IgD-negative memory B cell (primary cell): ENCODE results near the gene KLF4. TPM values are rescaled to one million over a fixed set of nuclear protein-coding genes. Genes with fewer than 3 reads are reported as not detected.

ENCODE experiments used
- H3K27ac Mint-ChIP-seq, 3 donors: one replicate each; pipeline ENCODE4 v1.8.0; 2020 to 2022; ENCODE audit warnings: mild to moderate bottlenecking in 3 of 3, mixed read lengths in 3 of 3, moderate library complexity in 1 of 3
- H3K27me3 Mint-ChIP-seq: one replicate; pipeline ENCODE4 v1.8.0; 2021; ENCODE audit warnings: mixed read lengths
- H3K36me3 Mint-ChIP-seq: one replicate; pipeline ENCODE4 v1.8.0; 2020; ENCODE audit warnings: mild to moderate bottlenecking, mixed read lengths
- H3K4me1 Mint-ChIP-seq, 3 donors: one replicate each; pipeline ENCODE4 v1.8.0; 2020 to 2022; ENCODE audit warnings: mixed read lengths in 3 of 3, mild to moderate bottlenecking in 1 of 3
- H3K4me3 Mint-ChIP-seq, 4 donors: one replicate each; pipeline ENCODE4 v1.8.0; 2020 to 2022; ENCODE audit warnings: mild to moderate bottlenecking in 4 of 4, mixed read lengths in 4 of 4, moderate library complexity in 3 of 4
- H3K9me3 Mint-ChIP-seq, 3 donors: one replicate each; pipeline ENCODE4 v1.8.0; 2020 to 2021; ENCODE audit warnings: mixed read lengths in 3 of 3, mild to moderate bottlenecking in 1 of 3
- polyA plus RNA-seq: library from polyadenylated mRNA; unstranded; fragments of 300-500 nt; fragmentation: Illumina TruSeq; gene quantifications from one replicate; pipeline ENCODE4 v1.2.3, GENCODE V29; 2021

Gene KLF4
- polyA plus RNA-seq, 1 donor from 2014 or later, result 0.13 TPM

- Mint-ChIP-seq H3K9me3 (peaks cover 0 to 2% (median 0%) of the 10 kb centered on the region in 3 donors), H3K36me3 (no peaks in the 10 kb centered on the region), H3K27me3 (peaks cover 10% of the 10 kb centered on the region), H3K4me1 (no peaks in the 10 kb centered on the region), H3K27ac (no peak overlapping the region), H3K4me3 (no peak overlapping the region)
These were observed 10.8 kb downstream of the KLF4 start for GRCh38 chr9:107478805-107479204.

- Mint-ChIP-seq H3K27me3 (peaks cover 9% of the 10 kb centered on the region), H3K4me1 (no peaks in the 10 kb centered on the region), H3K36me3 (no peaks in the 10 kb centered on the region), H3K9me3 (peaks cover 0 to 2% (median 0%) of the 10 kb centered on the region in 3 donors), H3K4me3 (no peak overlapping the region), H3K27ac (no peak overlapping the region)
These were observed 15.4 kb downstream of the KLF4 start for GRCh38 chr9:107474124-107474523.

- Mint-ChIP-seq H3K4me1 (no peaks in the 10 kb centered on the region), H3K36me3 (no peaks in the 10 kb centered on the region), H3K27me3 (peaks cover 3% of the 10 kb centered on the region), H3K27ac (no peak overlapping the region), H3K4me3 (no peak overlapping the region), H3K9me3 (peaks cover 0 to 2% (median 0%) of the 10 kb centered on the region in 3 donors)
These were observed 16.8 kb downstream of the KLF4 start for GRCh38 chr9:107472581-107473340.

GRCh38 chr9:107471552-107471951, 18.0 kb downstream of the KLF4 start:
- Mint-ChIP-seq H3K36me3 (no peaks in the 10 kb centered on the region), H3K4me3 (no peak overlapping the region), H3K27ac (no peak overlapping the region), H3K4me1 (no peaks in the 10 kb centered on the region), H3K9me3 (peaks cover 0 to 2% (median 0%) of the 10 kb centered on the region in 3 donors), H3K27me3 (peaks cover 11% of the 10 kb centered on the region)

GRCh38 chr9:107467416-107467815, 22.2 kb downstream of the KLF4 start:
- Mint-ChIP-seq H3K27ac (no peak overlapping the region), H3K27me3 (peaks cover 31% of the 10 kb centered on the region), H3K4me1 (peaks cover 0 to 5% (median 3%) of the 10 kb centered on the region in 3 donors), H3K9me3 (no peaks in the 10 kb centered on the region), H3K36me3 (no peaks in the 10 kb centered on the region), H3K4me3 (no peak overlapping the region)

GRCh38 chr9:107466826-107467225, 22.7 kb downstream of the KLF4 start:
- peak overlapping the region in 1 of 4 donors; percentile 28 for H3K4me3 Mint-ChIP-seq
- H3K4me1 Mint-ChIP-seq, result peaks cover 0 to 5% (median 3%) of the 10 kb centered on the region in 3 donors
- no peak overlapping the region for H3K27ac Mint-ChIP-seq
- no peaks in the 10 kb centered on the region for H3K36me3 Mint-ChIP-seq
- peaks cover 31% of the 10 kb centered on the region for H3K27me3 Mint-ChIP-seq
- H3K9me3 Mint-ChIP-seq, result no peaks in the 10 kb centered on the region

- Mint-ChIP-seq H3K27me3 (peaks cover 31% of the 10 kb centered on the region), H3K27ac (no peak overlapping the region), H3K9me3 (no peaks in the 10 kb centered on the region), H3K4me1 (peaks cover 0 to 5% (median 3%) of the 10 kb centered on the region in 3 donors), H3K36me3 (no peaks in the 10 kb centered on the region), H3K4me3 (peak overlapping the region in 3 of 4 donors; percentile 74 to 84 (median 74))
These were observed 23.8 kb downstream of the KLF4 start for GRCh38 chr9:107465467-107466451.

GRCh38 chr9:107464516-107464915, 25.1 kb downstream of the KLF4 start:
- Mint-ChIP-seq H3K27ac (no peak overlapping the region), H3K4me3 (peak overlapping the region in 2 of 4 donors; percentile 3 to 83), H3K9me3 (no peaks in the 10 kb centered on the region), H3K4me1 (peaks cover 0 to 5% (median 3%) of the 10 kb centered on the region in 3 donors), H3K27me3 (peaks cover 33% of the 10 kb centered on the region), H3K36me3 (no peaks in the 10 kb centered on the region)

- Mint-ChIP-seq H3K27ac (no peak overlapping the region), H3K4me3 (no peak overlapping the region), H3K27me3 (peaks cover 33% of the 10 kb centered on the region), H3K9me3 (no peaks in the 10 kb centered on the region), H3K4me1 (peaks cover 0 to 5% (median 3%) of the 10 kb centered on the region in 3 donors), H3K36me3 (no peaks in the 10 kb centered on the region)
These were observed 26.9 kb downstream of the KLF4 start for GRCh38 chr9:107462691-107463090.

- Mint-ChIP-seq H3K27me3 (peaks cover 18% of the 10 kb centered on the region), H3K4me1 (peaks cover 0 to 4% (median 2%) of the 10 kb centered on the region in 3 donors), H3K36me3 (no peaks in the 10 kb centered on the region), H3K27ac (no peak overlapping the region), H3K4me3 (no peak overlapping the region), H3K9me3 (no peaks in the 10 kb centered on the region)
These were observed 29.2 kb downstream of the KLF4 start for GRCh38 chr9:107460153-107461023.

GRCh38 chr9:107455425-107456135, 34.0 kb downstream of the KLF4 start:
- Mint-ChIP-seq H3K27ac (no peak overlapping the region), H3K4me1 (no peaks in the 10 kb centered on the region), H3K36me3 (no peaks in the 10 kb centered on the region), H3K4me3 (no peak overlapping the region), H3K27me3 (peaks cover 6% of the 10 kb centered on the region), H3K9me3 (no peaks in the 10 kb centered on the region)

GRCh38 chr9:107453479-107453878, 36.1 kb downstream of the KLF4 start:
- Mint-ChIP-seq H3K4me3 (no peak overlapping the region), H3K9me3 (no peaks in the 10 kb centered on the region), H3K27ac (no peak overlapping the region), H3K36me3 (no peaks in the 10 kb centered on the region), H3K4me1 (no peaks in the 10 kb centered on the region), H3K27me3 (peaks cover 7% of the 10 kb centered on the region)

- peaks cover 1% of the 10 kb centered on the region for H3K36me3 Mint-ChIP-seq
- H3K27me3 Mint-ChIP-seq, result peaks cover 8% of the 10 kb centered on the region
- H3K4me3 Mint-ChIP-seq, result no peak overlapping the region
- no peak overlapping the region for H3K27ac Mint-ChIP-seq
- no peaks in the 10 kb centered on the region for H3K9me3 Mint-ChIP-seq
- no peaks in the 10 kb centered on the region for H3K4me1 Mint-ChIP-seq
These were observed 41.7 kb downstream of the KLF4 start for GRCh38 chr9:107447834-107448233.

GRCh38 chr9:107447081-107447480, 42.5 kb downstream of the KLF4 start:
- Mint-ChIP-seq H3K9me3 (no peaks in the 10 kb centered on the region), H3K4me1 (no peaks in the 10 kb centered on the region), H3K36me3 (peaks cover 1% of the 10 kb centered on the region), H3K27ac (no peak overlapping the region), H3K4me3 (no peak overlapping the region), H3K27me3 (peaks cover 8% of the 10 kb centered on the region)
